Fibroblast of the aortic adventitia (primary cell): ENCODE measurements around the gene BLMH. TPM values are rescaled to one million over a fixed set of nuclear protein-coding genes. Genes with fewer than 3 reads are reported as not detected.

Source experiments
- DNase-seq: peaks from one replicate; pipeline ENCODE4 v3.0.0-alpha.2; 2010; ENCODE audit warnings: low read depth
- H3K4me3 ChIP-seq: 2 replicates; pipeline ENCODE4 v1.5.1; 2011; ENCODE audit warnings: low read depth, mild to moderate bottlenecking, control low read depth, low read length, moderate library complexity
- total RNA-seq: library from RNA; depleted of rRNA; stranded (reverse); fragments of >200 nt; gene quantifications from 2 replicates; pipeline ENCODE4 v1.2.3, GENCODE V29; 2012; ENCODE audit warnings: low replicate concordance
- TF ChIP-seq, protein P1 (sequence below): IDR thresholded peaks from 2 replicates; pipeline ENCODE4 v1.5.1; 2011; ENCODE audit warnings: mild to moderate bottlenecking, low read length, control low read depth, inconsistent platforms; ENCODE audit not compliant: insufficient read depth

BLMH gene
- total RNA-seq, 1 donor, result 30.5 TPM

DNA sequence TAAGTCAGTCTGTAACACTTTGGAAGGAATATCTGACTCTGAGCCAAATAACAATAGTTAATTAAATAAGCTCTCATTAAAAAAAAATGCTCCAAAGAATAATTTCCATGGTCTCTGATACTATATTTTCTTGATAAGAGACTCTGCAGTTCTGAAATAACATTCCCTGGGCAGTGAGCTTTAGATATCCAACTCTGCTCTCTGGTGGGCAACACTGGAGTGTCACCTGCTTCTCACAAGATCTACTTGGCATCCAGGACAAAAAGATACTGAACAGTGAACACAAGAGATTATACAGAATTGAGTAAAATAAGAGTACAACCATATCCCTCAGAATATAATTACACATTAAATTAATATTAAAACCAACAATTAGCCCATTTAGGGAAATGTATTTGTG, 13.7 kb downstream of the BLMH start:
- DNase-seq, result peak; percentile 86
- no peak overlapping the region for H3K4me3 ChIP-seq
- TF ChIP-seq, protein P1, sequence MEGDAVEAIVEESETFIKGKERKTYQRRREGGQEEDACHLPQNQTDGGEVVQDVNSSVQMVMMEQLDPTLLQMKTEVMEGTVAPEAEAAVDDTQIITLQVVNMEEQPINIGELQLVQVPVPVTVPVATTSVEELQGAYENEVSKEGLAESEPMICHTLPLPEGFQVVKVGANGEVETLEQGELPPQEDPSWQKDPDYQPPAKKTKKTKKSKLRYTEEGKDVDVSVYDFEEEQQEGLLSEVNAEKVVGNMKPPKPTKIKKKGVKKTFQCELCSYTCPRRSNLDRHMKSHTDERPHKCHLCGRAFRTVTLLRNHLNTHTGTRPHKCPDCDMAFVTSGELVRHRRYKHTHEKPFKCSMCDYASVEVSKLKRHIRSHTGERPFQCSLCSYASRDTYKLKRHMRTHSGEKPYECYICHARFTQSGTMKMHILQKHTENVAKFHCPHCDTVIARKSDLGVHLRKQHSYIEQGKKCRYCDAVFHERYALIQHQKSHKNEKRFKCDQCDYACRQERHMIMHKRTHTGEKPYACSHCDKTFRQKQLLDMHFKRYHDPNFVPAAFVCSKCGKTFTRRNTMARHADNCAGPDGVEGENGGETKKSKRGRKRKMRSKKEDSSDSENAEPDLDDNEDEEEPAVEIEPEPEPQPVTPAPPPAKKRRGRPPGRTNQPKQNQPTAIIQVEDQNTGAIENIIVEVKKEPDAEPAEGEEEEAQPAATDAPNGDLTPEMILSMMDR, result peak; percentile 68

DNA sequence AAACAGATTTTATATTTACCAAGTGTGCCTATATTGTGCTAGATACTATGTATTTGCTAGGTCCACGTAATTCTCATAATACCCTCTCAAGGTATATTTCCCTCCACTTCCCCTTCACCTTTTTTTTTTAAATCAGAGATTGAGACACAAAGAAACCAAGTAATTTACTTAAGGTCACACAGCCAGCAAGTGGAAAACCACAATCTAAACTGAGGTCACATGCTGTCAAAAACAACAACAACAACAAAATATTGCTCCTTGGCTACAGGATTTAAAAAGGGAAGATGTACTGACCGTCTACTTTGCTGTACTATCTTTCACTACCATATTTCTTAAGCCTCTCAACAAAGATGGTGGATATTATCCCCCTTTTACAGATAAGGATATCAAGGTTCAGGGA, 15.8 kb downstream of the BLMH start:
- TF ChIP-seq, protein P1, result no peak
- DNase-seq, result no peak
- no peak overlapping the region for H3K4me3 ChIP-seq

- no peak for DNase-seq
- no peak overlapping the region for H3K4me3 ChIP-seq
- TF ChIP-seq, protein P1, result no peak
Observed at GRCh38 chr17:30274887-30275286, 16.9 kb downstream of the BLMH start.

GRCh38 chr17:30273373-30273772, 18.4 kb downstream of the BLMH start:
- TF ChIP-seq, protein P1, result no peak
- H3K4me3 ChIP-seq, result no peak overlapping the region
- peak; percentile 9 for DNase-seq

GRCh38 chr17:30271102-30271501, 20.6 kb downstream of the BLMH start:
- TF ChIP-seq, protein P1, result no peak
- no peak overlapping the region for H3K4me3 ChIP-seq
- peak; percentile 8 for DNase-seq

DNA sequence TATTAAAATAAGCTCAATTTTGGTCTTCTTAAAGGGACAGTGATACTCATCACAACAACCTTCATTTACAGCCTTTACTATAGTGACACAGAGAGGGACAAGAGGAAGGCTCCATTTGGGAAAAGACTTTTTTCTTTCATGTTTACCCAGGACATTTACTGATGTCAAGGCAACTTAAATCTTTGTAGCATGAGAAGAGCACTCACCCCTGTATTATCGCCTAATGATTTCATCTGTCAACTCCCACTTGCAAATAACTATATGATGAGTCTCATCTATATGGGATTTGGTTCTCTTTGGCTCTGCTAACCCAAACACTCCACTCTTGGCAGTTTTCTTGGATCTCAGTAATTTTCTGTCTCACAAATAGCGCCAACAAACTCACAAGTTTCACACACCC, 24.1 kb downstream of the BLMH start:
- TF ChIP-seq, protein P1, result no peak
- DNase-seq, result peak; percentile 37
- H3K4me3 ChIP-seq, result no peak overlapping the region

DNA sequence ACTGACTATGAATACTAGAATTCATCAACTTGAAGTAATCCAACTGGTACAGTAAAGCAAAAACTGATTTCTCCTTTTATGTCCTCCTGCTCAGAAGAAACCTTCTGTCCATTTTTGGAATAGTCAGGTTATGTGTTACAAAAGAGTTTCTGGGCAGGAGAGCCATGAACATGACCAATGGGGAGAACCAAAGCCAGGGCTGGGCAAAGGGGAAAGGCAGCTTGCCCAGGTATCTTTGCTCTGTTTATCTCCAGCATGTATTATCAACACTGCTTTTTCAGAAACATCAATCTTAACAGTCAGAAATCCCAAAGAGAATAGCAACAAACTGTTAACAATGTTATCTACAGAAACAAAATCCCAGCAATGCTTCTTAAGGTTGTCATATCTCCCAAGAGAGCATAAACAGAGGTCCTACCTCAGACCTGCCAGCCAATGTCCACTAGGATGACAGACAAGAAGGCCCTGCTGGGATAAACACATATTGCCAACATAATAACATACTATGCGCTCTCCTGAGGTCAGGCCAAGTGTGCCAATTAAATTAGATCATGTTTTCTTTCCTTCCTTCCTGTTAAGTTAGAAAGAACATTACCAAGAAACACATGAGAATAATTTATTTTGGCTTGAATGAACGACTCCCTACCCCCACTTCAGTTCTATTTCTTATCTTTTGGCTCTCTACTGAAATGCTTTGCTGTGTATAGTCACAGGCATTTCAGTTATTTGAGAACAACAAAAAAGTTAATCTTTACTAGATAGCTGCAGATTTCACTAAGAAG, 28.0 kb downstream of the BLMH start:
- no peak overlapping the region for H3K4me3 ChIP-seq
- peak; percentile 98 for DNase-seq
- TF ChIP-seq, protein P1, result no peak
